Measurements from ENCODE around the gene CCSER1. TPM values are rescaled to one million over a fixed set of nuclear protein-coding genes. Genes with fewer than 3 reads are reported as not detected.
"Not testable (repeated sequence)": the region's sequence is repeated elsewhere in the genome, so short reads cannot be mapped to it uniquely, and the experiment has no call there.

The CCSER1 gene
- total RNA-seq, 1 donor from 2014 or later, result 94.5 TPM

DNA sequence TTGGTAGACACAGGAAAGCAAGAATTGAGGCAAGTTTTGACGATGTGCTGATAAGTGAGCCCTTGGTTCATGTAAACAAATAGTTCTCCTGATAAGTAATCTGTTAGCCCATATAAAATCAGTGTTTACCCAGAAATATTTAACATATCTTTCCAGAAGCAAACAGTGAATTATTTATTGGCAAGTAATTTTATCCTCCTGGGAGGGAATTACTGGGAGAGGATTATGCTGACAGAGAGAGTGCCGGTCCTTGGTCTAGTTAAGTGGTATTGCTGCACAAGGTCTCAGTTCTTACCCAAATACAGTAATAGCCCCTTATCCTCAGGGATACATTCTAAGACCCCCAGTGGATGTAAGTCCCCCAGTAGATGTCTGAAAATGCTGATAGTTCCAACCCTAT, 315.4 kb downstream of the CCSER1 start:
- no peak for DNase-seq (ENCODE audit: low spot score)

DNA sequence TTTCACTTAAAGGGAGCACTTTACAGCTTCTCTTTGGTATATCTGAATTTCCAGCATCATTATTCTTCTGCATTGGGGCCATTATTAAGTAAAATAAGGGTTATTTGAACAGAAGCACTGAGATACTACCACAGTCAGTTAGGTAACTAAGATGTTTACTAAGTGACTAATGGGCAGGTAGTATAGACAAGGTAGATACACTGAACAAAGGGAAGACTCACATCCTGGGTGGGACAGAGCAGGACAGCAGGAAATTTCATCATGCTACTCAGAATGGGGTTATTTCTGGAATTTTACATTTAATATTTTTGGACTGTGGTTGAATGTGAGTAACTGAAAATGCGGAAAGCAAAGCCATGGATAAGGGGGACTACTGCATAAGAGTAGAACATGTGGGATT, 316.0 kb downstream of the CCSER1 start:
- DNase-seq (ENCODE audit: low spot score), result no peak

DNA sequence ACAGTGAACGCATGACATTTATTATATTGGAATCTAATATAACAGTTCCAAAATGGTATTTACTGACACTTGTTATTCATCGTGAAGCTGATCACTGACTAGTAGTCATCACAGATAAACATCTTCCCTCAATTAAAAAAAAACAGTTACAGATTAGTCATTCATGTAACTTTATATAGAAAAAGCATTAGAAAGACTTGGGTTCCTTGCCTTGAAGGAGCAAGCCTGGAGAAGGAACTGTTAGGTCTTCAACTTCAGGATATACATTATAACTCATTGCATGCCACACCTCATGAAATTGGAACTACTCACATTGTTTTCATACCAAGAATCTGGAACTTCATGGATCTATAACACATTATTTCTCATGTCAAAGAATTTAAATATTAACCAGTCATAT, 317.7 kb downstream of the CCSER1 start:
- DNase-seq (ENCODE audit: low spot score), result no peak

DNA sequence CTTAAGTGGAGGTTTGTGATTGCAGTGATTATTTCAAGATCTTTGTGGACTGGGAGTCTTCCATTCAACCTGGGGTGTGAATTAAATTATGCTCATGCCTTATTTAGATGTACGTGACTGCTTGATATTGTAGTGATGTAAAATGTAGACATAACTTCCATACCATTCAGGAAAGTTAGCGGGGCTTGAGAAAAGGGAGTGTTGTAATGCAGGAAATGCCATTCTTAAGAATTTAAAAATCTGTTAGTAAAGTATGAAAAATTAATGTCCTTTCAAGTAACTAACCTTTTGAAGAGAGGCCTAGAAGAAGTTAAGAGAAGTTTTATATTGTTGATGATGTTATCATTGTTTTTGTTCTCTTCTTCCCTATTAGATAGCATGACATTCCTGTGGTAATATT, 318.2 kb downstream of the CCSER1 start:
- DNase-seq (ENCODE audit: low spot score), result no peak

DNA sequence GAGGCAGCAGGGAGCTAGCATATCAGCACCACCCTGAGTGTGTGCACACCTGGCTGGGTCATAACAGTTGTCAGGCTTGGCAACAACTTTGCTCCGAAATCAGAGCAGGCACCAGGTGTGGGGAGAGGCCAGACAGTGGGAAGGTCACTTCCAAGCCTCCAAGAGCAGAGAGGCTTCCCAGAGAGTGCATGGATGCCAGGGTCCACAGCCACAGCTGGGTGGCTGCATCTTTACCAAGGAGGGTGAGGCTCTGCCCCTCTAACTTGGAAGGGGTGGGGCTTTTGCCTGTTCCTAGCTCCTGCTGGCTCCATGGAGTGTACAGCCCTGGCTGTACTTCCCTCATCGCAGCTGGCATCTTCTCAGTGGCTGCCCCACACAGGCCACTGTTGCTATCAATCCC, 322.4 kb downstream of the CCSER1 start:
- no peak for DNase-seq (ENCODE audit: low spot score)

DNA sequence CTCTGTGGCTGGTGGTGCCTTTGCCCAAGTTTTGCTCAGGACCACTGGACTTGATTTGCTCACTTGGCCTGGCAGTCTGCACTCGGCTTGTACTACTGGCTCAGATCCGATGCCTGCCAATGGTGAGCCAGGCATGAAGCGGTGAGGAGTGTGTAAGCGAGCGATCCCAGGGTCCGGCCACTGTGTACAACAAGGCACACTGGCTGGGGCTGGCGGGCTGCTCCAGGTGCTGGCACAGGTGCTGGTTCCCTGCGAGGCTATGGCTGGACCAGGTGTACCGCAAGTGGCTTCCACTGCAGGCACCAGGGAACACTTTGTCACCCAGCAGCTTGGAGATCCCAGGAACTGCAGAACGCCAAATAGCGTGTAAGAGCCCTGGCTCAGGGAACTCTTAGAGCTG, 329.7 kb downstream of the CCSER1 start:
- DNase-seq (ENCODE audit: low spot score), result no peak

DNA sequence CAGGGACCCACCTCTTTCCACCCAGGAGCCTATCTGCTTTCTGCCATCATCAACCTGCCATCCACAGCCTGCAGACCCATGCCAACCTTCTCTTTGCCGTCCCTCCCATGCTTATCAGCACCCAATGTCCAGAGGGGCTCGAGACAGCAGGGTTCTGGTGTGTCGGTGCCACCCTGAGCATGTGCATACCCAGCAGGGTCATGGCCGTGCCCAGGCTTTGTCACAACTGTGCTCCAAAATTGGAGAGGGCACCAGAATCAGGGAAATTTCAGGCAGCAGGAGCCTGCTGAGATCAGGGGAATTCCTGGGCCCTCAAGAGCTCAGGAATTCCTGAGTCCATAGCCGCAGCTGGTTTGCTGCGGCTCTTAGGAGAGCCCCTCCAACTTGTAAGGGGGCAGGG, 330.6 kb downstream of the CCSER1 start:
- no peak for DNase-seq (ENCODE audit: low spot score)

DNA sequence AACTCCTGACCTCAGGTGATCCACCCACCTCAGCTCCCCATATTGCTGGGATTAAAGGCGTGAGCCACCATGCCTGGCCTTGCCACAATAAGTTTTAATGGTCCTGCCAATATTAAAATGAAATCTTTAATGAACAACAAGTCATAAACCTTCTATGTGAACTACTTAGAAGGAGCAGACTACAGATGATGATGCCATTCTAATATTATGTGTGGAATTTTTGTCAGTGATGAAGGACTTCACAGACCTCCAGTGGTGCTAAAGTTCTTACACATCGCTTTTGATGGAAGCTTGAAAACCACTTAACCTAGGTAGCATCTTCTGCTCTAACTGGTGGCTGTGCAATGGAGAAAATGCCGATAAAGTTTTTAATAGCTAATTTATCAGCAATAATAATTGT, 331.4 kb downstream of the CCSER1 start:
- DNase-seq (ENCODE audit: low spot score), result no peak

DNA sequence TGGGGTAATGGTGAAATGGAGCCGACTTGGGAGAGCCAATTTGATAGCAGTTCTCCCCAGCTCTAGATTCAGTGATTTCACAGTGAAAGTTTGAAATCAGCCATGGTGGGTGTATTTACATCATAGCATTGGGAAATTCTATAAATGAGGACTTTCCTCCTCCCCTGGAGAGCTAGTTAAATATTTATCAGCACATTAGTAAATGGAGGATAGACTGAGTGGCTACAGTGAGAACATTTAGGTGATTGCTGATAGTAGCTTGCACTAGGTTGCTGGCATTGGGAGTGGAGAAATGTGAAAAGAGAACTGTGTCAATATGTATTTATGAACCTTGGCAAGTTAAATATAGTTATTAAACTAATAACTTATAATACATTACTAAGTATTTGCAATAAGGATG, 347.3 kb downstream of the CCSER1 start:
- DNase-seq (ENCODE audit: low spot score), result no peak

DNA sequence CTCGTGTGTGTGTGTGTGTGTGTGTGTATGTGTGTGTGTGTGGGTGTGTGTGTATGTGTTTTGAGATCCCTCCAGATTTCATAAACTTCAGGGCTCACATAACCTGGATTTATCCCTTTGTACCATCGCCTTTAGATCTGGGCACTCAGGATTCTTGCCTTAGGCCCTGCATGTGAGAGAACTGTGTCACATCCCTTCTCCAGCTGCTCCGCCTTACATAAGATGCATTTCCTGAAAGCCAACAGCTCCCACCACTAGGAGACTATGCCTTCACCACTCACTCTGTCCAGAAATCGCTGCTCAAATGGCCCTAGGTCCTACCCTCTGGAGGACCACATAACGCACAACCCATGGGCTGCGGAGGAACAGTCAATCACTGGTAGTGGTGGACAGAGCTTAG, 348.8 kb downstream of the CCSER1 start:
- no peak for DNase-seq (ENCODE audit: low spot score)

DNA sequence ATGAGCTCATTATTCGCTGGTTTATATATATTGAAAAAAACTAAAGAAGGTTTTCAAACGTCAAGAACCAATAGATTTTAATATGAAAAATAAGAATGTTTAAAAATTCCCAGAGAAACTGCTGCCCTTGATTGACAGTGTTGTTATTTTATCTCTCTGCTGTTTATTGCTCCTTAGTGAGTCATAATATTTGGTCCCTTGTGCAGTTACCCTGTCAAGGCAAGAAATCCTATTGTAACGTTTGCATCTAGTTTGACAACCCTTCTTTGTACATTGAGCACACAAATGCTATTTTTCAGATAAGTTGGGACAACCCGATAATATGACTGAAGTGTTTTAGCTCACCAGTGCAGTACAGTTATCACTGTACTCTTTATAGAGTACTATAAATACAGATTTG, 349.4 kb downstream of the CCSER1 start:
- no peak for DNase-seq (ENCODE audit: low spot score)

DNA sequence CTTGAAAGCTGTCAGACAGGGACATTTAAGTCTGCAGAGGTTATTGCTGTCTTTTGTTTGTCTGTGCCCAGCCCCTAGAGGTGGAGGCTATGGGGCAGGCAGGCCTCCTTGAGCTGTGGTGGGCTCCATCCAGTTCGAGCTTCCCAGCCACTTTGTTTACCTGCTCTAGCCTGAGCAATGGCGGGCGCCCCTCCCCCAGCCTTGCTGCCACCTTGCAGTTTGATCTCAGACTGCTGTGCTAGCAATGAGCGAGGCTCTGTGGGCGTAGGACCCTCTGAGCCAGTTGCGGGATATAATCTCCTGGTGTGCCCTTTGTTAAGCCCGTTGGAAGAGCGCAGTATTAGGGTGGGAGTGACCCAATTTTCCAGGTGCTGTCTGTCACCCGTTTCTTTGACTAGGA, 357.7 kb downstream of the CCSER1 start:
- not testable (repeated sequence) for DNase-seq (ENCODE audit: low spot score)

DNA sequence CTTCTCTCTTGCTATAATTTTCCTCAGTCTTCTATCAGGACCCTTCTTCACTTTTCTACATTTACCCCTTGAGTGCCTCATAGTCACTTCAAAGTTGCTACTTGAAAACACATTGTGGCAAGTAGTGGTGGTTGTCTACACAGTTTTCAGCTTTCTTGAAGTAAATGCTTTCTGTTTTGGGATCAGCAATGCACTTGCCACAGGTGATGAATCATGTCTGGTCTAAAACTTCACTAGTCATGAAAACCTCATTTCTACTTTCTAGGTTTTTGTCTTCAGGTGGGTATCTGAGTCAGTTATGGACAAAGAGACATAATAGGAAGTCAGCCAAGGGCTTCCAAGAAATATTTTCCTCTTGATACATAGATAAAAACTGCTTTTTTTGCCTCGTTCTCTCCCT, 359.2 kb downstream of the CCSER1 start:
- DNase-seq (ENCODE audit: low spot score), result no peak

DNA sequence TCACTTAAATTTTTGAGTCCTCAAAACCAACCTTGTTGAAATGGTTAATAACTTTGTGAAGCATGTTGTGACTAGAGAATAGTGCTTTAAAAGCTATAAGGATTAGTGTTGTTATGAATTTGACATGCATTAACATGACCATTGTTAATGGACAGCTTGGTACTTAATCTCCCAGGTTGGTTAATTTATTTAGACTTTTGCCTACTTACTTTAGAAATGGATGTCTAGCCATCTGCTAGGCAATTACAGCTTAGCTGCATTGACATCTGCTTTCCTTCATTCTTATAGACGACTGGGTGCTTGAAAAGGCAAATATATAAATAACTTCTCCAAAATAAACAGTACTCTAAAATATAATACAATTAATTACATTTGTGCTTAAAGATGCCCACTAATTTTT, 368.0 kb downstream of the CCSER1 start:
- DNase-seq (ENCODE audit: low spot score), result no peak

DNA sequence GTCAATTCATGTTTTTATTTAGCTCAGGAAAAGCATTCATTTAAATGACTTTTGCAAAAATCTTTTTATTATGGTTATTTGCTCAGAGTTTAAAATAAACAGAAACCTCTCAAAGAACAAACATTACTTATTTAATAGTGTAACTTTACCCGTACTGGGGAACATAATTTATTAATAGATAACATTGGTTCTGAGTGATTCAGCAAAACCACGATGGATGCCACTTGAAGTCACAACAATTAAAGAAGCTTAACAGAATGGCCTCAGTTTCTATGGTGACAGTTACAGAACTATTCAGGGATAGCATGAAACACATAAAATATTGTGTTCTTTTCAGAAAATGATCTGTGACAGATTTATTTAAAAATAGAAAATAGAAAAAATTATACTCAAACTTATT, 368.7 kb downstream of the CCSER1 start:
- DNase-seq (ENCODE audit: low spot score), result no peak

DNA sequence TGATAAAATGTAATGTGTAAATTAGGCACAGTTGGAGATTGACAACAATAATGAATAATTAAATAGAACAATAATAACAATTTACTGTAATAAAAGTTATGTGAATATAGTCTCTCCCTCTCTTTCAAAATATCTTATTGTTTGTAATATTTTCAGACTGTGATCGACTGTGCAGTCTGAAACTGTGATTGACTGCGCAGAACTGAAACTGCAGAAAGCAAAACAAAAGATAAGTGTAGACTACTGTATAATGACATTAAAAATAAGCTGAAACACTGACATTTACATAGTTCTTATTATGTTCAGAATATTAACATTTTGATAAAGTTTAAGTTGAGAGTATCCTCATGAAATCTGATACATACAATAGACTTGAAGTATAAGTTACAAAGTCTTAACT, 371.0 kb downstream of the CCSER1 start:
- DNase-seq (ENCODE audit: low spot score), result no peak

DNA sequence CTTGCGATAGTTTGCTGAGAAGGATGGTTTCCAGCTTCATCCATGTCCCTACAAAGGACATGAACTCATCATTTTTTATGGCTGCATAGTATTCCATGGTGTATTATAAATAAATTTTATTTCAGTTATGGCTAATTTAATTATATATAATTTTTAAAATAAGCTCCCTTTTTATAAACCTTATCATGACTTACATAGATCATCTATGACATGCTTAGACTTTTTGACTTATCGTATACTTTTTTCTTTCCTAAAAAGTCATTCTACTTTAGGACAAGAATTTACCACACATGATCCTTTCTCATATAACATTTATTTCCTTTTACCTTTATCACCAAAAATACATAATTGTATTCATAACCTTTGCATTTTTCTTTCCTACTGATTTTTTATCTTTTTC, 376.5 kb downstream of the CCSER1 start:
- DNase-seq (ENCODE audit: low spot score), result no peak

DNA sequence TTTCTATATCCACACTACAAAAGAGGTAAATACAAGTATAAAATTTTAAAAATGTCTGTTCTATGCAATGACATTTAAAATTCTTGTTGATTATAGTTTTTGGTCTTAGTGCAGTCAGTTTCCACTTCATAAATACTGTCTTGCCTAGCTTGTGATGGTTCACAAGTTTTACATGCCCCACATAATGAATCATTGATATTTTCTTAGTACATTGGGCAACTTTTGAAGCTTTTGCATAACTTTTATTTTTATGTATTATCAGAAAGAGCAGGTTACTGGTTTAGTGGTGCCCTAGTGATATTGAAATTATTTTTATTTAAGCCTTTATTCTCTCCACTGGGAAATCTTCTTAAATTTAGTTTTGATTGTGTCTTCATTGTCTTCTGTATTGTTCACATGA, 388.0 kb downstream of the CCSER1 start:
- no peak for DNase-seq (ENCODE audit: low spot score)

DNA sequence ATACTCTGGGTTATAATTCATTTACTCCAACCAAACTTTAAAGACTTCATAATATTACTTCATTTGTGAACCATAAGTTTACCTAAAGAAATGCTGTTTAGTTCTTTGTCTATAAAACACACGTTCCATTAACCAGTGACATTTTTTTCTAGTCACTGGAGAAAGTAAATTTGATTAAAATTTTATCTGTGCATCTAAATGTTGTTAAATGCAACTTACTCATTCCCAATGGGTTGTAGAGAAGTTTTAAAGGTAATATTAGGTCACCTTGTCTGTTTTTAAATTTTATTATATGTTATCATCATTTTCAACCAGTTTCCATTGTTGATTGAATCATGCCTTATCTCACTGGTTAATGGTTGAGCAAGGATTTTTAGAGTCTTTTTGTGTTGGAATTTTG, 401.4 kb downstream of the CCSER1 start:
- no peak for DNase-seq (ENCODE audit: low spot score)

DNA sequence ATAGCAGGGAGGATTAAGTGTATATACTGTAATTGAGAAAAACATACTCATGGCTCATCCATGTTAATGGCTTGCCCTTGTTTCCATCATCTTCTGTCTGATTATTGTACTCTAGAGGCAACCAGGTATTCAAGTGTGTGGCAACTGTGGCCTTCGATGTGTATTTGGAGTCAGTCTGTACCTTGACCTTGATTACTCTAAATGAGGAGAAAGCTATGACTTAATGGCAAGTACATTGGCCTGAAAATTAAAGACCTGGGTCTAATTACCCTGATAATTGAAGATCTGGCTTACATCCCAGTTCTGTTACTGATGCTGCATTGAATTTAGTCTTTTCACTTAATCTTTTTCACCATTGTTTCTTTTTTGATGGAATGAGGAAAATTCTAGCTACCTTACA, 409.2 kb downstream of the CCSER1 start:
- no peak for DNase-seq (ENCODE audit: low spot score)

DNA sequence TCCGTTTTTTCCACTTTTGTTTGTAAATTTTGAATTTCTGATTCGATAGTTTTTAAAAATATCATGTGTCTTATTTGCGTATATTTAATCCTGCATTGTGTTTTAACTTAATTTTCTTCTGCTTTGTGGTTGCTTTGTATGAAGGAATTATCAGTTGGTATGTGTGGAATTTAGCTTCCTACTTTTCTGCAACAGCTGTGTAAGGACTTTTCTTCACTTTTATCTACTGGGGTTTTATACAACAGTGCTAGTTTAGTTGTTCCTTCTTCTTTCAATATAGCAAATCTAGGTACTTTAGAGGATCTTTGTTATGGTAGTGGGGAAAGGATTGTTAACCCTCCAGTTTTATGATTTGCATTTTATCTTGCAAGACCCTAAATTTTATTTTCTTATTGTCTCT, 410.3 kb downstream of the CCSER1 start:
- DNase-seq (ENCODE audit: low spot score), result no peak

DNA sequence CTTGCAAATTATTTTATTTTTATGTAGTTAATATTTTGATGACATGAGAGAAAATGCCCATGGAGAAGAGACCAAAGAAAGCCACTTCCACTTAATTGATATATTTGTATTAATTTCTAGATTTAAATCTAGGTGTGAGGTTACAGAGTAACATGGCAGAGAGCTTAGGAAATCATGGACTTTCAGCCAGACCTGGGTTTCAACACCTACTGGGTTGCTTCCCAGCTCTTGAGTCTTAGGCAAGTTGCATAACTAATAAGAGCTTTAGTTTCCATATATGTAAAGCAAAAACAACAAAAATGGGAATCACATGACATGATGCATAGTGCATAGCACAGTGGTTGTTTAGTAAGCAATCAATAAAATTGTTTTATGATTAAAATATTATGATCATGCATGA, 413.3 kb downstream of the CCSER1 start:
- no peak for DNase-seq (ENCODE audit: low spot score)

DNA sequence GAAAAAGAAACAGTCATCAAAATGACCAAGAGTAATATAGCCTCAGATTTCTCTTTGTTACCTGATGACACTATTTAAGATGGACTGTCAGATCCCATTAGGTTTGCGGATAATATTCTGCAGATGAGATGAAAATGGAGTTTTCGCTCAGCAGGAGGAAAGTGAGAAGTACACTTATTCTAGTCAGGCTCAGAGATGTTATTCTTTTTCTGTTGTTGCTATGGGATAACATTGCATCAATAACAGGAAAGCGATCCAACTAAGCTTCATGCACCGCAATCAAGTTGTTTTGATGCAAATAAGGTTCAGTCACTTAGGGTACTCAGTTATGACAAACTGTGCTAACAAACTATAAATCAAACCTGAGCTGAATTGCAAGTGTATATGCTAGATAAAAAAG, 415.0 kb downstream of the CCSER1 start:
- no peak for DNase-seq (ENCODE audit: low spot score)

DNA sequence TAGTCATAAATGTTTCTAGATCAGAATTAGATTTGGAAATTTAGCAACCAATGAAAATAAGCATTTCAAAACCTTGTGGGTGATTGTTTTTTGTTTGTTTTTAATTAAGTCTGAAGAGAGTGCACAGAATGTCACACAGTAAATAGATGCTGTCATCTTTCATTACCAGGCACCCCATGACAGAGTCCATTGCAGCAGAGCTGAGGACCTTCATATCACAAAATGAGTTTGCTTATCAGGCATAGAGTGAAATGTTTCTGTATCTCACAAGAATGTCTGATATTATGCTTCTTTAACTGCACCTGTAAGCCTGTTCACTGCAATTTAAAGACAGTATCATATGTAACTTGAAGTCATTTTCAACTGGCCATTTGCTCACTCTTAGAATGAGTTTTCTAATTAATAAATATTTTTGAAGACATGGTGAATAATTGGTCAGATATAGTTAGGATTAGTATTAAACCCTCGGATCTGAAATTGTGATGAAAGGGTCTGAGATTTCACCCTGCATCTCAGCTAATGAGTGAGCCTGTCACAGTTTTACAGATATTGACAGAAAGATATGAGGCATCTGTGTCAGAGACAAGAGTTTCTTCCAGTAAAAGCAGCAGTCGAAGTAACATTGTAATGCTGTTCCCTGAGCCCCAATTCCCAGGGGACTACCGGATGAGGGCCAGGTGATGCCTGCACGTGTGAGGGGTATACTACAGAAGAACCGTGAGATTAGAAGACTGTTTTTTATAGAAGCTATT, 416.4 kb downstream of the CCSER1 start:
- no peak for DNase-seq (ENCODE audit: low spot score)

All from ureter (tissue), 1 donor.